Endodermal cell (in vitro differentiated cells): ENCODE results near the gene ITGA11. TPM values are rescaled to one million over a fixed set of nuclear protein-coding genes. Genes with fewer than 3 reads are reported as not detected.

Source experiments
- DNase-seq: peaks from one replicate; pipeline ENCODE4 v3.0.0-alpha.2; 2017
- H3K27ac ChIP-seq: 2 replicates; pipeline ENCODE4 v1.5.1; 2013; ENCODE audit warnings: mild to moderate bottlenecking, low read depth, low read length, moderate library complexity
- H3K27me3 ChIP-seq: 2 replicates; pipeline ENCODE4 v1.6.1; 2013; ENCODE audit warnings: mild to moderate bottlenecking, low read length, moderate library complexity; ENCODE audit not compliant: insufficient read depth, control insufficient read depth, poor library complexity, severe bottlenecking
- H3K36me3 ChIP-seq: 2 replicates; pipeline ENCODE4 v1.7.0; 2013; ENCODE audit warnings: mild to moderate bottlenecking, low read length, moderate library complexity; ENCODE audit not compliant: control insufficient read depth, insufficient read depth
- H3K4me1 ChIP-seq: one replicate; pipeline ENCODE4 v1.7.0; 2013; ENCODE audit warnings: low read length; ENCODE audit not compliant: control insufficient read depth, insufficient read depth
- H3K4me3 ChIP-seq: 2 replicates; pipeline ENCODE4 v1.5.1; 2013; ENCODE audit warnings: mild to moderate bottlenecking, low read length, moderate library complexity
- H3K9ac ChIP-seq: 2 replicates; pipeline ENCODE4 v1.6.1; 2013; ENCODE audit warnings: mild to moderate bottlenecking, low read length, moderate library complexity; ENCODE audit not compliant: poor library complexity, severe bottlenecking; ENCODE audit errors: extremely low read depth
- H3K9me3 ChIP-seq: 2 replicates; pipeline ENCODE4 v1.6.1; 2013; ENCODE audit warnings: mild to moderate bottlenecking, low read length, moderate library complexity; ENCODE audit not compliant: control insufficient read depth
- H3K27ac Mint-ChIP-seq: 2 replicates; pipeline ENCODE4 v1.8.0; 2020; ENCODE audit warnings: mixed read lengths
- H3K27me3 Mint-ChIP-seq: 2 replicates; pipeline ENCODE4 v1.8.0; 2021; ENCODE audit warnings: mild to moderate bottlenecking, mixed read lengths; ENCODE audit not compliant: insufficient read depth
- H3K36me3 Mint-ChIP-seq: 2 replicates; pipeline ENCODE4 v1.8.0; 2020; ENCODE audit warnings: low read depth, mixed read lengths
- H3K4me1 Mint-ChIP-seq: 2 replicates; pipeline ENCODE4 v1.8.0; 2020; ENCODE audit warnings: mixed read lengths
- H3K4me3 Mint-ChIP-seq: 2 replicates; pipeline ENCODE4 v1.8.0; 2020; ENCODE audit warnings: mild to moderate bottlenecking, moderate library complexity, mixed read lengths
- H3K9me3 Mint-ChIP-seq: 2 replicates; pipeline ENCODE4 v1.8.0; 2020; ENCODE audit warnings: mild to moderate bottlenecking, mixed read lengths
- WGBS, 2 experiments: methylation state at CpG; one replicate each; pipeline versions ENCODE4 v1.1.5 to v1.1.7; 2013; ENCODE audit warnings: missing lambda C conversion rate in 2 of 2, mixed read lengths in 1 of 2; ENCODE audit not compliant: insufficient coverage in 1 of 2, insufficient read length in 1 of 2; 5-methylcytosine and 5-hydroxymethylcytosine counted together
- total RNA-seq, 2 donors: library from RNA; stranded (reverse); fragmentation: NEBNext Ultra II Directional in 1 of 2; extraction: Animal tissue kit (Norgen Biotek cat#: 25700) in 1 of 2; gene quantifications; 2 replicates in 1 of 2; 3 replicates in 1 of 2; pipeline ENCODE4 v1.2.1, GENCODE V29; 2021
- TF ChIP-seq, protein P1 (sequence below): fragments of 200-600 bp; sonication (generic); conservative IDR thresholded peaks from 2 replicates; pipeline ENCODE4 v1.5.0; 2021; ENCODE audit warnings: antibody characterized with exemption, mild to moderate bottlenecking

Gene ITGA11
- total RNA-seq, 2 donors from 2014 or later, result 0.35 to 1.4 TPM

DNA sequence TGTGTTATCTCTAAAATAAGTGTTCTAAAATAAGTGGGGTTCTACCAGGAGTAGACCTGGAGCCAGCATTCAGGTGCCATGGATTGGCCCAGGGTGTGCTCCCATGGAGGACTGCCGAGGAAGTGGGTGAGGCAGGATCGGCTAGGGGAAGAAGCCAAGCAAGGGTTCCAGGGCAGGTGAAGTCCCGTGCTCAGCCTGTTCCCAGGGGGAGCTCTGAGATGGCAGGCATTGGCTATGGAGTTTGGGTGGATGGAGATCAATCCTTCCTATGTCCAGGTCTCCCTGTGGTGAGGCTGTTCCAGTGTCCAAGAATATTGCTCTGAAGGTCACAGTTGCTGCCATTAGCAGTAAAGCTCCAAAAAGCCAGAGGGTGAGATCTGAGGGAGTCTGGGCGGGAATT lies 46.9 kb upstream of the ITGA11 start:
- TF ChIP-seq, protein P1, sequence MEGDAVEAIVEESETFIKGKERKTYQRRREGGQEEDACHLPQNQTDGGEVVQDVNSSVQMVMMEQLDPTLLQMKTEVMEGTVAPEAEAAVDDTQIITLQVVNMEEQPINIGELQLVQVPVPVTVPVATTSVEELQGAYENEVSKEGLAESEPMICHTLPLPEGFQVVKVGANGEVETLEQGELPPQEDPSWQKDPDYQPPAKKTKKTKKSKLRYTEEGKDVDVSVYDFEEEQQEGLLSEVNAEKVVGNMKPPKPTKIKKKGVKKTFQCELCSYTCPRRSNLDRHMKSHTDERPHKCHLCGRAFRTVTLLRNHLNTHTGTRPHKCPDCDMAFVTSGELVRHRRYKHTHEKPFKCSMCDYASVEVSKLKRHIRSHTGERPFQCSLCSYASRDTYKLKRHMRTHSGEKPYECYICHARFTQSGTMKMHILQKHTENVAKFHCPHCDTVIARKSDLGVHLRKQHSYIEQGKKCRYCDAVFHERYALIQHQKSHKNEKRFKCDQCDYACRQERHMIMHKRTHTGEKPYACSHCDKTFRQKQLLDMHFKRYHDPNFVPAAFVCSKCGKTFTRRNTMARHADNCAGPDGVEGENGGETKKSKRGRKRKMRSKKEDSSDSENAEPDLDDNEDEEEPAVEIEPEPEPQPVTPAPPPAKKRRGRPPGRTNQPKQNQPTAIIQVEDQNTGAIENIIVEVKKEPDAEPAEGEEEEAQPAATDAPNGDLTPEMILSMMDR, result no peak
- Mint-ChIP-seq H3K27ac (no peak overlapping the region), H3K27me3 (peaks cover 2% of the 10 kb centered on the region), H3K4me1 (no peaks in the 10 kb centered on the region), H3K36me3 (no peaks in the 10 kb centered on the region), H3K9me3 (no peaks in the 10 kb centered on the region), H3K4me3 (no peak overlapping the region)
- Histone ChIP-seq H3K4me1 (no peaks in the 10 kb centered on the region), H3K27me3 (no peaks in the 10 kb centered on the region), H3K27ac (no peak overlapping the region), H3K36me3 (no peaks in the 10 kb centered on the region), H3K9ac (no peak overlapping the region), H3K9me3 (no peaks in the 10 kb centered on the region), H3K4me3 (no peak overlapping the region)
- DNase-seq, result no peak
- WGBS, 2 experiments, result 93% methylated on average over 4 of the region's 4 CpGs; no CpG with 5 or more reads in 1 of the 2 experiments

DNA sequence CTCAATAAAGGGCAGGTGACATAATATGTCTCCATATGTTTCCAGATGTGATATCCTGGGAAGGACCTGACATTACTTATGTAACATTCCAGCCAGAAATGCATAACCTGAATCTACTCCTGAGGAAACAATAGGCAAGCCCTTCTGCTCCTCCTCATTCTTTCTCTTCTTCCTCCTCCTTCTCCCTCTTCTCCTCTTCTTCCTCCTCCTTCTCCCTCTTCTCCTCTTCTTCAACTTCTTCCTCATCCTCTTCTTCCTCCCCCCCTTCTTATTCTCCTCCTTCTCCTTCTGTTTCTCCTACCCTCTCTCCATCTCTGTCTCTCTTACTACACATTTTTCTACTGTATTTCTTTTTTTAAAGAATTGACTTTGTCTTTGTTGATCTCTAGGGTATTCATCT lies 43.5 kb upstream of the ITGA11 start:
- Mint-ChIP-seq H3K9me3 (no peaks in the 10 kb centered on the region), H3K27me3 (peaks cover 2% of the 10 kb centered on the region), H3K27ac (no peak overlapping the region), H3K4me1 (no peaks in the 10 kb centered on the region), H3K4me3 (no peak overlapping the region), H3K36me3 (no peaks in the 10 kb centered on the region)
- H3K4me3 ChIP-seq, result no peak overlapping the region
- H3K27me3 ChIP-seq, result no peaks in the 10 kb centered on the region
- no peaks in the 10 kb centered on the region for H3K36me3 ChIP-seq
- H3K9me3 ChIP-seq, result no peaks in the 10 kb centered on the region
- H3K27ac ChIP-seq, result no peak overlapping the region
- no peak overlapping the region for H3K9ac ChIP-seq
- TF ChIP-seq, protein P1, result no peak
- no peak for DNase-seq
- H3K4me1 ChIP-seq, result no peaks in the 10 kb centered on the region

- no peak overlapping the region for H3K9ac ChIP-seq
- no peak overlapping the region for H3K4me3 ChIP-seq
- no peak for DNase-seq
- no peaks in the 10 kb centered on the region for H3K9me3 ChIP-seq
- no peak overlapping the region for H3K4me3 Mint-ChIP-seq
- H3K27me3 ChIP-seq, result no peaks in the 10 kb centered on the region
- peaks cover 6% of the 10 kb centered on the region for H3K9me3 Mint-ChIP-seq
- H3K4me1 ChIP-seq, result no peaks in the 10 kb centered on the region
- 93% methylated on average over 3 to 5 of the region's 5 CpGs for WGBS, 2 experiments
- H3K27me3 Mint-ChIP-seq, result no peaks in the 10 kb centered on the region
- no peak overlapping the region for H3K27ac ChIP-seq
- H3K36me3 Mint-ChIP-seq, result no peaks in the 10 kb centered on the region
- no peaks in the 10 kb centered on the region for H3K36me3 ChIP-seq
- no peaks in the 10 kb centered on the region for H3K4me1 Mint-ChIP-seq
- H3K27ac Mint-ChIP-seq, result no peak overlapping the region
- TF ChIP-seq, protein P1, result no peak
These were observed 39.6 kb upstream of the ITGA11 start for GRCh38 chr15:68471541-68471940.
